GM21528 (cell line): ENCODE data around the gene TOP2B.

Experiments
- ATAC-seq: cut with Tn5 transposase; IDR thresholded peaks from one replicate; pipeline ENCODE4 v1.9.1; 2021; ENCODE audit warnings: mild to moderate bottlenecking, moderate library complexity; ENCODE audit not compliant: unreplicated experiment, low FRiP score

The TOP2B gene

DNA sequence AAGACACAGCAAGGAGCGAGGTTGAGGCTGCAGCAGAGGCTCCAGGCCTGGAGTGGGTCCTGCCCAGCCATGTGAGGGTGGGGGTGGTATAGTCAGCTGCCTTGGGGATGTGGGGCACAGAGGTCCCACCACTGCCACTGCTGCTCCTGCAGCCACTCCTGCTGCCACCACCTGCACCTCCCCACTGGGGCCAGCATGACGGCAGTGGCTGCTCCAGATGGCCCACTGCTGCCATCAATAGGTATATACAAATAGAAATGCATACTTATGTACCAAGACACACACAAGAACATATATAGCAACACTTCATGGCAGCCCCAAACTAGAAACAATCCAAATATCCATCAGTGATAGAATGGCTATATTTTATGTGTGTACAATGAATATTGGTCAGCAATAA lies 10.0 kb upstream of the TOP2B start:
- ATAC-seq = no peak

DNA sequence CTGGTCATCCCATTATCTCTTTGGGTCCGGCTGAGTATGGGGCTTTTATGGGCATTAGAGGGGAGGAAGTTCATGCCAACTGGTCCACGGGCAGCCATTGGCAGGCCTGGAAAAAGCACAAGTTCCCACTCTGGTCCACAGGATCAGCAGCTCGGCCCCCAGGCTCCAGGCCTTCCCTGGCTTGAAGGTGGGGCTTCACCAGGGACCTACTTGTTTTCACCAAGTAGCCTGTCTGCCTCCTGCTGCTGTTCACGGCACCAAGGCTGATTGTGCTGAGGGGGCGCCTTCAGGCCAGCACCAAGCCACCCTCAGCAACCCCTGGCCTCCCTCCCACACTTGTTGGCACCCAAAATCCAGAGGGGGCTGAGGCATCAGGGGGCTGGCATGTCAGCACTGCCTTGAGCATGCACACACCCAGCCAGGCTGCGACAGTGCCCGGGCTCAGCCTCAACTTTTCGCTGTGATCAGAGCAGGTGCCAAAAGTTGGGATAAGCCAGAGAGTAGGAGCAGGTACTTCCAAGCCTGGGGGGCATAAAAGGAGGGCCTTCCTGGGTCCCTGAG lies 9.1 kb upstream of the TOP2B start:
- ATAC-seq = no peak

DNA sequence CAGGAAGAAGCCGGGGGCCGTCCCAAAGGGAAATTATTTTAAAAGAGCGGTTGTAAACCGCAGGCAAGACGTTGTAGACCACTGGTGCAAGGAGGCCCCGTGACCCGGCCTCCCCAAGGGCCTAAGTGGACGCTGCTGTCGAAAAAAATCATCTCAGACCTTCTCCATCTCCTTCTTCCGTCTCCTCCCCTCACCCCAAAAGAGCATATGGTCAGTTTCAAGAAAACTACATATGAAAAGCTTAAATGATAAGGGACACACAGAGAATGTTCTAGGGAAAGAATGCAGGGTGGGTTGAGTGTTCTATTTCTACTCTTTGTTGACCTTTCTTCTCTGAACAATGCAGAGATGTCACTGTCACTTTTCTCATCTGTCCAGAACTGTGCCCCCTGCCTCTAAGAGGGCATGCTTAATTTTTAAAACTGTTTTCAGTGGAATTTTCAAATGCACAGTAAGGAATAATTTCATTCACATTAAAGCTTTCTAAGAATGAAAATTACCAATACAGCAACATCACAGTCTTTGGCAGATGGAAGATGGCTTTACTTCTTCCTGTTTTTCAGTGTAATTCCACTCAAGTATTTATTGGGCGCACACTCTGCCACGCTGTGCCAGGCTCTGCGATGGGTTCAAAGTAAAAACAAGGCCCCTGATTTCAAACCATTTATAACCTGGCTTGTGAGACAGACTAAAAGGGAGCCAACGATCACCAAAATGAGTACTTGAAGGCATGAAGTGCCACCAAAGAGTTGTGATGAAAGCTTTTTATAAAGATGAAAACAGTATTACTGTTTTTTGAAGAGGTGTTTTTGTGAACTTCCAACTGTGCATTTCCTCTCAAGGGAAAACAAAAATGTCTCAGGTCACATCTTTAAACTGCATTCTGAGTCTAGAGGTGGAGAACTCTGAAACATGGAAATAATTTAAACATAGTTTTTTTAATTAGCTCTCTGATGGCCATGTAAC lies 891 bp upstream of the TOP2B start:
- ATAC-seq = peak; percentile 24

DNA sequence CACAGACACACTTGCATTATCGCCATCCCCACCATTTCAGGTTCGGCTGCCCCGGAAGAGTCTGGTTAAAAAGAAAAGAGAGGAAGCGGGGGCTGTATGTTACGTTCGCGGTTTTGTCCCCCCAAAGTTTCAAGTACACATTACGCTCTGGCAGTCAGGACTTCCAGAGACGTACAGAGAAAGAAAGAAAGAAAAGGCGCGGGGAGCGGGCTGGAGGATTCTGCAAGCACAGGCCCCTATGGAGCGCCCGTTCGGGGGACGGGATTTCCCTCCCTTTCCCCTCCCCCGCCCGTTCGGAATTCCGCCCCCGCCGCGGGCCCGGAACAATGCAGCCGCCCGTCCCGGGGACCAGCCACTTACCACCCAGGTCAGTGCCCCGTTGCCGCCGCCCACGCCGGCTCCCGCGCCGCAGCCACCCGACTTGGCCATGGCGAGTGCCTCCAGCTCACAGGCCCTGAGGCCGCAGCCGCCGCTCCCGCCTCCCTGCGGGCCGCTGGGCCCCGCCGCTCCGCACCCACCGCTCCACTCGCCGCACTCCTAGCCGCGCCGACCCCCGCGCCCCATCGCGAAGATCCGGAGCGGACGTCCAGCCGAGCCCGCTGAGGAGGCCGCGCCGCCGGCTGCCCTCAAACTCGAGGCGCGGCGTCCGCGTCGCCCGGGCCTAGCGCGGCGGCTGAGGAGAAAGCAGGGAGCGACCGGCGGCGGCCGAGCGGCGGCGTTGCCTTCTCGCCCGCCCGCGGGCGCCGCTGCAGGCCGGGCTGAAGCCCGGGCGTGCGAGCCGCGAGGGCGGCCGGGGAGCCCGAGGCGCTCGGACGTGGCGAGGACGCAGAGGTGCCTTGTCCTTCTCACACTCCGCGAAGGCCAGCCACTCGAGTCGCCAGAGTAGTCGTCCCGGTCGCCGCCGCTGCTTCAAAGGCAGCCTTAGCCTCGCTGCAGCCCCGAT lies 567 bp downstream of the TOP2B start:
- peak; percentile 40 for ATAC-seq

DNA sequence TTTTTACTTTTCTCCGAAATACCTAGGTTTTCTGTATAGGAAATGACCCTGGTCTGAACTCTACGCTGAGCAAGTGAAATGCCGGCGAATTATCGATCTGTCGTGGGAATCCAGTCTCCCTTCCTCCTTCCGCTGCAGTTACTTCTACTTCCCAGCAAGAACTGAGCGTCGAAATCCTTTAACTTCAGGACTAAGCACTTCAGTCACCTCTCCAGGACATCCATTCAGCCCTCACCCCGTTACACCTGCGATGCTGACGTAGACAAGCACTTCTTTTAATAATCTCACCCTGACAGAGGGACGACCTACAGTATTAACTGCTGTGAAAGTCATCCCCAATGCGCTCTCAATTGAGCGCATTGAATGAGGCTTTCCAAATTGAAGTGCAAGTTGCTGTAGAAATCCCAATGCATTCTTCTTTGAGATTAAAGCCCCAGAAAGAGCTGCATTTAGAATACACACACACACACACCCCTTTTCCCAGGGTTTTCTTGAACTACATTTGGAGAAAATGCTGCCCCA lies 1.3 kb downstream of the TOP2B start:
- peak; percentile 26 for ATAC-seq

DNA sequence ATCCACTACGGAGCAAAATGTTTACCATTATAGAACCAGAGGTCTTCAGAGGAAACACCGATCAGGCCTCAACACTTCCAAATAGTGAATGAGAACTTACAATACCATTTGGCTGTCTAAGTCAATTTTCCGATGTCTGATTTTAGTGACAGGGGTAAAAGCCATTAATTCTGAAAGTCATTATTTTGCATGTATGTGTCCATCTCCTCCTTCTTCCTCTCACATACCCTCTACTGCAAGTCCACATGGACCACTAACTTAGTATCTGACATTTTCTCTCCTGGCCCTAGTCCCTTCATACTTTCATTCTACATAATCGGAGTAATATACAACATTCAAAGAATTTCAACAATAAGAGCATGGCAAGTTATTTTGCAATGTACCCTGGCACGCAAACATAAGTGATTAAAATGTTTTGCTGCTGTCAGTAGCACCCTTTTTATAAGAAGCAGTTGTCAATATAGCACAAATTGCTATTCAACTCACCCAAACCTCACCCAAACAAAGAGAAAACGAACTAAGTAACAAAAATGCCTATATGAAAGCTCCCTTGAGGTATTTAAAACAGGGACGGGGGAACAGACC lies 1.9 kb downstream of the TOP2B start:
- ATAC-seq = no peak

DNA sequence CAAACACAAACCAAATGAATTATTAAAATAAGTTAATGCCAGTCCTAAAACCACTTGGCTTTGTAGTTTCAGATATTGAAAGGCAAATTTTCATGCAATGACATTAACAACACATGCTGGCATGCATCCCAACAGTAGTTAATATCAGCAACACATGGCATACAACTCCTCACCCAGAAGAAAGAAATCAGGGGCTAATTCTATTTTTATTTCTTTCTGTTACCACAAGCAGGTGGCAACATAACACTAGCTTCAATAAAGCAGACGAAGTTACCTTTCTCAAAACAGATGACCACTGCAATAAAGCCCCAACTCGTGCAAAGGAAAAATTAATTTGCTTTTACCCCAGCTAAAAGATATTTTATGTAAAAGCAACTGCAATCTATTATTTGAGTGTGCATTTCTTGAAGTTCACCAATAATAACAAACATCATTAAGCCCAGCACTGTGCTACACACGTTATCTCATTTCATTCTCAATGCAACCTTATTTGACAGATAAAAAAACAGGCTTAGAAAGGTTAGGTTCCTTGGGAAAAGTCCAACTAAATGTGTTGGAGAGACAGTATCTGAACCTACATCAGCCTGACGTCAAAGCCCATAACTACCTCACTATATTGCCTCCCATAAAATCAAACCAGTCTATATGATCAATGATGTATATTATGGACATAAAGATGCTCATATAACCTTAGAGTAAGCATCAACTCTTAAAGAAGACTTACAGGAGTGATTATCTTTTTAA lies 2.8 kb downstream of the TOP2B start:
- no peak for ATAC-seq

DNA sequence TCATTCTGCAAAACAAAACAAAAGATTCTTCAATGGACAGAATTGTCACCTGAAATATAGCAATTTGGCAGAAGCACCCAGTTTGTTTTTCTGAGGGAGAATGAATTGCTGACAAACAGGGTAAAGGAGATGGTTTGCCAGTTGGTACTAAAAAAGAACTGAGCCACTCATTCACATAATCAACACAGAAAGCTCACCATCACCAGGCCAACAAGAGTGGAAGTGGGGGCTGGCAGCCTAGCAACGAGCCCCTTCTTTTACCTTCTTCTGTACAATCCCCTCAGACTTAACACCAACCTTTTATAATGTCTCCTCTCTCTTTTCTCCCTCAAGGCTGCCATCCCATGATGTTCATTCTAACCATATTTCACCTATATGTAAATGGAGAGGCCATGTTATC lies 5.9 kb downstream of the TOP2B start:
- no peak for ATAC-seq

DNA sequence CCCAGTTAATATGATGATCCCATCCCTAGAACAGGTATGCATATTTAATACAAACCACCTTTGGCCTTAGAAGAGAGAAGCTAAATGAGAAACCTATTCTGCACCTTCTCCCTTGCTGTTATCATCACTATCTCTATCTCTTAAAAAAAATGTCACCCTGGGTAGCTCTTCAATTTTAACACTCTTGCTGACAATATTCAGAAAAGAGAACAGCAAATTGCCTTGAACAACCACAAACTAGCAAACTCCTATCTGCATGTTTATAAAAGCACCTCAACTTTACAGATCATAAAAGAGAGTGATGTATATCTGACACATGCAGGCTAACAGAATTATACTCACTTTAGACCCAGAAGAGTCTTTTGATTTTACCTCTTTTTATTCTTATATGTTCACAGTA lies 7.4 kb downstream of the TOP2B start:
- no peak for ATAC-seq

DNA sequence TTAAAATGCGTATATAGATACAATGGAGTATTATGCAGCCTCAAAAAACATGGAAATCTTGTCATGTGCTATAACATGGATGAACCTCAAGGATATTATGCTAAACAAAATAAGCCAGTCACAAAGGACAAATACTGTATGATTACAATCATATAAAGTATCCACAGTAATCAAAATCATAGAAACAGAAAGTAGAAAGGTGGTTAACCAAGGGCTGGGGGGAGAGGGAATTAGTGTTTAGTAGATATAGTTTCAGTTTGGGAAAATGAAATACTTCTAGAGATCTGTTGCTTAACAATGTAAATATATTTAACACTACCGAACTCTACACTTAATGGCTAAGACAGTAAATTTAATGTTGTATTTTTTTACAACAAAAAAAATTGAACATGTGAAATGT lies 9.0 kb downstream of the TOP2B start:
- ATAC-seq = no peak

DNA sequence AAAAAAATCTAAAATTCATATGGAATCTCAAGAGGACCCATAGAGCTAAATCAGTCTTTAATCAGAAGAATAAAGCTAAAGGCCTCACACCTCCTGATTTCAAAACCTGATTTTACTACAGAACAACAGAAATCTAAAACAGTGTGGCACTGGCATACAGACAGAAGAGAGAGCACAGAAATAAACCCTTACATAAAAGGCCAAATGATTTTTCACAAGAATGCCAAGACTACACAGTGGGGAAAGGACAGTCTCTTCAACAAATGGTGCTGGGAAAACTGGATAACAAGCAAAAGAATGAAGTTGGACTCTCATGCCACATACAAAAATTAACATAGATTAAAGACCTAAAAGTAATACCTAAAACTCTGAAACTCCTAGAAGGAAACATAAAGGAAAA lies 10.1 kb downstream of the TOP2B start:
- ATAC-seq = no peak

DNA sequence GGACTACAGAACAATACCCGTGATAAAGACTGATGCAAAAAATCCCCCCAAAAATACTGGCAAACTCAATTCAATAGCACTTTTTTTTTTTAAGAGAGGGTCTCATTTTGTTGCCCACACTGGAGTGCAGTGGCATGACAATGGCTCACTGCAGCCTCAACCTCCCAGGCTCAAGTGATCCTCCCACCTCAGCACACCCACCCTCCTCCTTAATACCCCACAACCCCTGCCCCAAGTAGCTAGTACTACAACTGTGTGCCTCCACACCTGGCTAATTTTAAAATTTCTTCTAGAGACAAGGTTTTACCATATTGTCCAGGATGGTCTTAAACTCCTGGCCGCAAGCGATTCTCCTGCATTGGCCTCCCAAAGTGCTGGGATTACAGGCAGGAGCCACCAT lies 11.4 kb downstream of the TOP2B start:
- ATAC-seq = no peak

DNA sequence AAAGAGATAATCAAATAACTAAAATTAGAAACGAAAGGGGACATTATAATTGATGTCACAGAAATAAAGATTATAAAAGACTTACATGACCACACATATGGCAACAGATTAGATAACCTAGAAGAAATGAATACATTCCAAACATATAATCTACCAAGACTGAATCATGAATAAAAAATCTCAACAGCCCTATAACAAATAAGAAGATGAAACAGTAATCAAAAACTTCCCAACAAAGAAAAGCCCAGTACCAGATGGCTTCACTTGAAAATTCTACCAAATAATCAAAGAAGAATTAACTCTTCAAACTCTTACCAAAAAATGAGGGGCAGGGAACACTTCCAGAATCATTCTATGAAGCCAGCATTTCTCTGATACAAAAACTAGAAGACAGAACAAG lies 11.8 kb downstream of the TOP2B start:
- ATAC-seq = no peak

DNA sequence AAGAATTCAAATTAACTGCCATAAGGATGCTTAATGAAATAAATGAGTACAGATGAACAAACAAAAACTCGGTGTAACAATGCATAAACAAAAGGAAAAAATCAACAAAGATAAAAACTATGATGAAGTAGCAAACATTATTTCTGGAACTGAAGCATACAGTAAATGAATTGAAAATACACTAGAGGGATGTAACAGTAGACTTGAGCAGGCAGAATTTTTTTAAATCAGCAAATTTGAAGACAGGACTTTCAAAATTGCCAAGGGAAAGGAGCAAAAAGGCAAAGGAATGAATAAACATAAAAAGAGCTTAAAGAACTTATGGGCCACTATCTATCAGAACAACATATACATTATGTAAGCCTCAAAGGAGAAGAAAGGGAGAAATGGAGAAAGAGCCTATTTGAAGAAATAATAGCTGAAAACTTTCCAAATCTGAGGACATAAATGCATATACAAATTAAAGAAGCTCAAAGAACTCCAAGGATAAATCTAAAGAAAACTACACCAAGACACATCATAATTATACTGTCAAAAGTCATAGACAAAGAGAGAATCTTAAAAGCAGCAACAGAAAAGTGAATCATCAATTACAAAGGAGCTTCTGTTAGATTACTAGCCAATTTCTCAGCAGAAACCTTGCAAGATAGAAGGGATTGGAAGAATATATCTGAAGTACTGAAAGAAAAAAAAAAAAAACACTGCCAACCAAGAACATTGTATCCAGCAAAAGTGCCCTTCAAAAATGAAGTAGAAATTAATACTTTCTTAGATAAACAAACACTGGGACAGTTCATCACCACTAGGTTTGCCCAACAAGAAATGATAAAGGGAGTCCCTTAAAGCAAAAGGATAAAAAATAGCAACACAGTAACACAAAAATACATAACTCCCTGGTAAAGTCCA lies 15.5 kb downstream of the TOP2B start:
- no peak for ATAC-seq

DNA sequence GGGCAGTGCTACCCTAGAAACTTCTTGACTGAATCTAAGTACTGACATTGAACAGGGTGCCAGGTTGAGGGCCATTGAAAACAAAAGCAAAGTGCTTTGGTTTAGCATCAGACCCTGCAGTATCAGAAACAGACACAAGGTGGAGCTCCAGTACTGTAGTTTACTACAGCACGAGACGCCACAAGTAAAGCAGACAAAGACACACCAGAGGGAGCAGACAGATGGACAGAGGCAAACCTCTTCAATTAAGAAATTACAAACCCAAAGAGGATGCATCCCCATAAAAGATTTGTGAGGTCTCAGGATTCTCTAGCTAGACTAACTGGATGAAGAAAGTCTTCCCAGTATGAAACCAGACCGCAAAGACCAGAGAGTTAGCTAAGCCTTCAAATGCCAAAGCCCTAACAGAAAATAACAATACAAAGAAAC lies 16.6 kb downstream of the TOP2B start:
- ATAC-seq = peak; percentile 93

DNA sequence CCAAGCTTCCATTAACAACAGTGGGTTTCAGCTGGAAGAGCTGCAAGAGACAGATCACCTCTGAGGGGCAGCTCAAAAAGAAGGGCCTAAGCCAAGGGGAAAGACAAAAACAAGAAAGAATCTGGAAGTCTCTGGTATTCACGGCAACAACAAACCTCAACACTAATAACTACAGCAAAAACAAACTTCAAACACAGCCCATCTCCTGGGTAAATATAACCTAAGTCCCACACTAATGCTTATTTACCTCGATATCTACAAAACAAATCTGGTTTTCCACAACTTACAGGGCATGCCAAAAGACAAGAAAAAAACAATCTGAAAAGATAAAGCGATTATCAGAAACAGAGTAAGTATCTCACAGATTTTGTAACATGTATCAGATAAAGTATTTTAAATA lies 29.7 kb downstream of the TOP2B start:
- no peak for ATAC-seq

DNA sequence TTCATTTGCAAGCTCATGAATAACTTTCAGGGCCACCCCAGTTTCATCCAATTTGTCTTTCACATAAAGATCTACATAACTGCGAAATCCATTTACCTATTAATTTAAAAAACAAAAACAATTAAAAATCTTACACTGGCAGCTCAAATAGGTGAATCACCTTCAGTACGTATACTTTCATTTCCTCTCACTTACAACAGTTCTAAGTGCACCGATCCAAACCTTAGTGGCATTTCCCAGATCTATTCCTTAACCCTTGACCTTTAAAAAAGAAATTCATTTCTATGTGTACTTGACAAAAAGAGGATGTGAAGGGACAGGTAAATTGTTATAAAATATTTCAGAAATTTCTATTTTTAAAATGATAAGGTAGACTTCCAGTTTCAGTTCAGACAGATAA lies 30.8 kb downstream of the TOP2B start:
- ATAC-seq = no peak

DNA sequence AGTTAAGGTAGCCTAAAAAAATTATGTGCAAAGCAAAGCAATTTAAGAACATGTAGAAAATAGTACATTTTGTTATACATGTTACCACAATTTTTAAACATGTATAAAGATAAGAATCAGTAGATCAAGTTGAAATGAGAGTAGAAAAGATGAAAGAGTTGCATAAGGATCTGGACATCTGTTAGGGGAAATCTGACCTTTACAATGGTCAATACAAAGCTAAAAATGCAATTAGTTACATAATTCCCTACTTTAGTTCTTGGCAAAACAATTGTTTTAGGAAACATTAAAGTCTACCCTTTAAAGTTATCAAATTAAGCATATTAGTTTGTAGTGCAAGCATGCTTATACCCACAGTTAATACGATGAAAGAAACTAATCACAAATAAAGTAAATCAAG lies 32.7 kb downstream of the TOP2B start:
- ATAC-seq = no peak

DNA sequence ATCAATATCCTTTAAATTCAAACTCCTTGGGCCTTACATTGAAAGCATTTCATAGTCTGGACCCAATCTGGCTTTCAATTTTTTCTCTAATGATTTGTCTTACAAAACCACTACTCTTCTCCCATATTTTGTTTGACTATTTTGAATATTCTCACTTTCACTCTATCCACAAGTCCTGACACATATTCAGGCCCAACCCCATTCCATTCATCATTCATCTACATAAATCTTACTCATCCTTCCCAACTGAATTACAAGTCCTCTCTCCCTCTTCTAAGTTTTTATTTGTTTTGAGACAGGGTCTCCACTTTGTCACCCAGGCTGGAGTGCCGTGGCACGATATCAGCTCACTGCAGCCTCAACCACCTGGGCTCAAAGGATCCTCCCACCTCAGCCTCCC lies 43.6 kb downstream of the TOP2B start:
- no peak for ATAC-seq
